Activated naive CD8-positive, alpha-beta T cell treated with anti-CD3 and anti-CD28 coated beads, Interleukin-2, amount 50 U/mL, for 24 hours (primary cell): ENCODE results near the gene KMT2C.
A peak's percentile ranks its signal among the peaks of the same experiment; 100 is the strongest.
"Not testable (repeated sequence)": the region's sequence is repeated elsewhere in the genome, so short reads cannot be mapped to it uniquely, and the experiment has no call there.

ENCODE experiments used
- ATAC-seq: fragments of 150-1000 bp; cut with Tn5 transposase; one replicate; pipeline ENCODE4 v1.10.0; 2021
- DNase-seq: peaks from one replicate; pipeline ENCODE4 v3.0.0; 2021
- H3K27ac Mint-ChIP-seq: one replicate; pipeline ENCODE4 v1.8.0; 2021; ENCODE audit warnings: mild to moderate bottlenecking, mixed read lengths
- H3K27me3 Mint-ChIP-seq: one replicate; pipeline ENCODE4 v1.8.0; 2021; ENCODE audit warnings: mixed read lengths
- H3K36me3 Mint-ChIP-seq: one replicate; pipeline ENCODE4 v1.8.0; 2021; ENCODE audit warnings: low read depth, mixed read lengths
- H3K4me1 Mint-ChIP-seq: one replicate; pipeline ENCODE4 v1.8.0; 2021; ENCODE audit warnings: mixed read lengths
- H3K4me3 Mint-ChIP-seq: one replicate; pipeline ENCODE4 v1.8.0; 2021; ENCODE audit warnings: mild to moderate bottlenecking, moderate library complexity, mixed read lengths
- H3K9me3 Mint-ChIP-seq: one replicate; pipeline ENCODE4 v1.8.0; 2021; ENCODE audit warnings: mixed read lengths

KMT2C gene

DNA sequence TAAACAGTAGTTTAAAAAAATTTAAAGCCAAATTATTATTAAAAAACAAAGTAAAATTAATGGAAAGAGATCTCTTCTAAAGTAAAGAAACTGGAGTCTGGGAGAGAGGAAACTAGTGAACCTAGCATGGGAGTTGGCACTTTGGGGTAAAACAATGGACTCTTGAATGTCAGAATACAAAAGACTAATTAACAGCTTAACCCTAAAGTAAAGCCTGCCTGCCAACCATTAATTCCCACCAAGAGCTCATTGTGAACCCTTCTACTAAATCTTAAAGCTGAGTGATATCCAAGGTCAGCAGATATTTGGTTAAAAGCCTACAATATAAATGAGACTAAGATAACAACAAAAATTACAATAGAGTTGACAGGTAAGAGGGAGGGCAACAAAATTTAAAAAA is 36.5 kb downstream of the KMT2C start:
- ATAC-seq (no peak), DNase-seq (no peak)
- Mint-ChIP-seq H3K4me1 (peaks cover 29% of the 10 kb centered on the region), H3K27me3 (no peaks in the 10 kb centered on the region), H3K36me3 (peaks cover 9% of the 10 kb centered on the region), H3K4me3 (no peak overlapping the region), H3K27ac (no peak overlapping the region), H3K9me3 (no peaks in the 10 kb centered on the region)

DNA sequence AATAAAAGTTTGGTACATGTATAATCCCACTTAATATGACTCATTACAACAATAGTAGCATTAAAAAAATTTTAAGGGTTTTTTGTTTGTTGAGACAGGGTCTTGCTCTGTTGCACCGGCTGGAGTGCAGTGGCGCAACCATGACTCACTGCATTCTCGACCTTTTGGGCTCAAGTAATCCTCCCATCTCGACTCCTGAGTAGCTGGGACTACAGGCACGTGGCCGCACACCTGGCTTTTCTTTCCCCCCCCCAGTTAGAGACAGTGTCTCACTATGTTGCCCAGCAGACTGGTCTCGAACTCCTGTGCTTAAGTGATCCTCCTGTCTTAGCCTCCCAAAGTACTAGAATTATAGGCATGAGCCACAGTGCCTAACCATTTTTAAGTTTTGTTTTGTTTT is 40.7 kb downstream of the KMT2C start:
- ATAC-seq: no peak
- Mint-ChIP-seq H3K27ac (no peak overlapping the region), H3K27me3 (no peaks in the 10 kb centered on the region), H3K36me3 (peaks cover 8% of the 10 kb centered on the region), H3K9me3 (no peaks in the 10 kb centered on the region), H3K4me3 (no peak overlapping the region), H3K4me1 (peaks cover 52% of the 10 kb centered on the region)
- no peak for DNase-seq

- not testable (repeated sequence) for H3K27me3 Mint-ChIP-seq, ATAC-seq, H3K9me3 Mint-ChIP-seq, H3K36me3 Mint-ChIP-seq, DNase-seq, H3K4me3 Mint-ChIP-seq, H3K27ac Mint-ChIP-seq
- peaks cover 54% of the 10 kb centered on the region for H3K4me1 Mint-ChIP-seq
These were observed 41.6 kb downstream of the KMT2C start for GRCh38 chr7:152394214-152394613.

- Mint-ChIP-seq H3K9me3 (peaks cover 4% of the 10 kb centered on the region), H3K27ac (no peak overlapping the region), H3K4me3 (no peak overlapping the region), H3K4me1 (peaks cover 46% of the 10 kb centered on the region), H3K27me3 (no peaks in the 10 kb centered on the region), H3K36me3 (peaks cover 2% of the 10 kb centered on the region)
- ATAC-seq (no peak), DNase-seq (no peak)
These were observed 43.5 kb downstream of the KMT2C start for GRCh38 chr7:152392254-152392653.

DNA sequence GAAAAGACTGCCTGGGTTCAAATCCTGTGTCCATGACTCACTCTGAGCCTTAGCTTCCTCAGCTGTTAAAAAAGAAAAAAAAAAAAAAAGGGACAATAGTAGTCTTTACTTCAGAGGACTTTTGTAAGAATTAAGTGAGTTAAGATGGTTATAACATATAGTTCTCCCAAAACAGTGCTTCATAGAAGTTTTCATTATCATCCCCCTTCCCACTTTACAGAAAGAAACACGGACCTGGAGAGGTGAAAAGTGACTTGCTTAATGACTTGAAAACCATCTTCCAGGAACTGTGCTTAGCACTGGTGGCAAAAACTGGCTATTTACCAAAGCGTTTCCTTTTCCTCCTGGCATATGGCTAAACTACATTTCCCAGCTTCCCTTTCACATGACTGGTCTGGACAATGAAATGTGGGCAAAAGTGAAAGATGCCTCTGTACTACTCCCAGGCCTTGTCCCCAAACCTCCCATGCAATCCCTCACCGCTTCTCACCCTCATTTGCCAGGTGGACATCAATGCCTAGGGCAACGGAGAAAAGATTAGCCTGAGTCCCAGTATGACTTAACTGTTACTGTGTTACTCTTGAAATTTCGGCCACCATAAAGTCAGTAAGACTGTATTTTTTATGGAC is 49.6 kb downstream of the KMT2C start:
- not testable (repeated sequence) for H3K9me3 Mint-ChIP-seq, H3K36me3 Mint-ChIP-seq, DNase-seq, H3K27me3 Mint-ChIP-seq, H3K27ac Mint-ChIP-seq, H3K4me3 Mint-ChIP-seq, ATAC-seq
- H3K4me1 Mint-ChIP-seq: peaks cover 18% of the 10 kb centered on the region

- peaks cover 17% of the 10 kb centered on the region for H3K4me1 Mint-ChIP-seq
- peak; percentile 47 for ATAC-seq
- H3K36me3 Mint-ChIP-seq, H3K9me3 Mint-ChIP-seq, H3K4me3 Mint-ChIP-seq, H3K27me3 Mint-ChIP-seq, DNase-seq, H3K27ac Mint-ChIP-seq: not testable (repeated sequence)
These were observed 51.3 kb downstream of the KMT2C start for GRCh38 chr7:152384235-152385200.

- peak; percentile 60 for ATAC-seq
- H3K27me3 Mint-ChIP-seq: no peaks in the 10 kb centered on the region
- H3K4me1 Mint-ChIP-seq: peaks cover 22% of the 10 kb centered on the region
- H3K4me3 Mint-ChIP-seq: no peak overlapping the region
- peaks cover 4% of the 10 kb centered on the region for H3K9me3 Mint-ChIP-seq
- no peak overlapping the region for H3K27ac Mint-ChIP-seq
- no peak for DNase-seq
- H3K36me3 Mint-ChIP-seq: no peaks in the 10 kb centered on the region
These were observed 52.2 kb downstream of the KMT2C start for GRCh38 chr7:152383341-152384234.

GRCh38 chr7:152382244-152382643 is 53.6 kb downstream of the KMT2C start:
- ATAC-seq (no peak), DNase-seq (peak; percentile 19)
- Mint-ChIP-seq H3K27me3 (no peaks in the 10 kb centered on the region), H3K27ac (no peak overlapping the region), H3K9me3 (no peaks in the 10 kb centered on the region), H3K4me3 (no peak overlapping the region), H3K36me3 (no peaks in the 10 kb centered on the region), H3K4me1 (peaks cover 26% of the 10 kb centered on the region)

GRCh38 chr7:152380931-152381578 is 54.7 kb downstream of the KMT2C start:
- DNase-seq, H3K4me3 Mint-ChIP-seq: not testable (repeated sequence)

DNA sequence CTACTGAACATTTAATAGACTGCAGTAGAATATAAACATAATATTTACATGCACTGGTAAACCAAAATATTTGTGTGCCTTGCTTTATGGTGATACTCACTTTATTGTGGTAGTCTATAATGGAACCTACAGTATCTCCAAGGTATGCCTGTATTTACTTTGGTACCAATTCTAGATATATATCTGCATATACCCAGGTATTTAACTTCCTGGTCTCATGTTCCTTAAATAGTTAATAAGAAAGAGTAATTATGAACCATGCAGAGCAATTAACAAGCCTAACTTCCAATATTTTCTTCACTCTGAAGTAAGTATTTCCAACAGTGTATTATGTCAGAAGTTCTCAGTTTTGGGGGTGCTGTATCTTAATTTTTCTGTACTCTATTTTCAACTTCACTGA is 57.3 kb downstream of the KMT2C start:
- H3K9me3 Mint-ChIP-seq, H3K4me3 Mint-ChIP-seq, H3K27ac Mint-ChIP-seq, ATAC-seq, H3K27me3 Mint-ChIP-seq, H3K36me3 Mint-ChIP-seq, DNase-seq: not testable (repeated sequence)
- H3K4me1 Mint-ChIP-seq: peaks cover 28% of the 10 kb centered on the region

More at GRCh38 chr7:152380931-152381578, 54.7 kb downstream of the KMT2C start:
- not testable (repeated sequence) for H3K27ac Mint-ChIP-seq, H3K9me3 Mint-ChIP-seq, H3K36me3 Mint-ChIP-seq, H3K27me3 Mint-ChIP-seq, ATAC-seq
- peaks cover 30% of the 10 kb centered on the region for H3K4me1 Mint-ChIP-seq

GRCh38 chr7:152376716-152377484 is 58.9 kb downstream of the KMT2C start:
- not testable (repeated sequence) for H3K27ac Mint-ChIP-seq, ATAC-seq, H3K36me3 Mint-ChIP-seq, DNase-seq, H3K4me3 Mint-ChIP-seq, H3K27me3 Mint-ChIP-seq
- peaks cover 14% of the 10 kb centered on the region for H3K9me3 Mint-ChIP-seq
- peaks cover 35% of the 10 kb centered on the region for H3K4me1 Mint-ChIP-seq

DNA sequence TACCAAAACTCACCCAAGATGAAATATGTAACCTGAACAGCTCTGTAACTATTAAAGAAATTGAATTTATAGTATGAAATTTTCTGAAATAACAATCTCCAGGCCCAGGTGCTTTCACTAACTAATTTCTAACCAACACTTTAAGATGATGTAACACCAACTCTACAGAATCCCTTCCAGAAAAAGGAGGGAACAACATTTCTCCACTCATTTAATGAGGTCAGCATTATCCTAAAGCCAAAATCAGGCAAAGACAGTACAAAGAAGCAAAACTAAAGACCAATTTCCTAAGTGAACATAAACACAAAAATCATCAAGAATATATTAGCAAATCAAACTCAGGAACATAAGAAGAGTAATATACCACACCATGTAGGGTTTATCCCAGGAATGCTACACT is 65.5 kb downstream of the KMT2C start:
- H3K4me1 Mint-ChIP-seq: peaks cover 40% of the 10 kb centered on the region
- H3K4me3 Mint-ChIP-seq: no peak overlapping the region
- no peak overlapping the region for H3K27ac Mint-ChIP-seq

DNA sequence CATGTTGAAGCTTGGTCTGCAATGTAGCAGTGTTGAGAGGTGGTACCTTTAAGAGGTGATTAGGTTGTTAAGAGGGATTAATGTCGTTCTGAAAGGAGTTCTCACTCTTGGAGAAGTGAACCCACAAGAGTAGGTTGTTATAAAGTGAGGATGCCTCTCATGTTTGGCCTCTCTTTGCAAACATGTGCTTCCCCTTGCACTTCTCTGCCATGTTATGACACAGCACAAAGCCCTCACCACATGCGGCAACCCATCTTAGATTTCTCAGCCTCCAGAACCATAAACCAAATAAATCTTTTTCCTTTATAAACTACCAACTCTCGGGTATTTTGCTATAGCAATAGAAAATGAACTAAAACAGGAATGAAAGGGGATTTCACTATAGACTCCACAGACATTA is 66.3 kb downstream of the KMT2C start:
- Mint-ChIP-seq H3K4me3 (no peak overlapping the region), H3K27me3 (no peaks in the 10 kb centered on the region), H3K27ac (no peak overlapping the region), H3K4me1 (peaks cover 45% of the 10 kb centered on the region), H3K9me3 (peaks cover 11% of the 10 kb centered on the region), H3K36me3 (peaks cover 19% of the 10 kb centered on the region)
- ATAC-seq (no peak), DNase-seq (no peak)

More for the DNA sequence above, 65.5 kb downstream of the KMT2C start:
- H3K9me3 Mint-ChIP-seq: peaks cover 11% of the 10 kb centered on the region
- peaks cover 19% of the 10 kb centered on the region for H3K36me3 Mint-ChIP-seq
- ATAC-seq (no peak), DNase-seq (no peak)
- H3K27me3 Mint-ChIP-seq: no peaks in the 10 kb centered on the region
